ENCODE data around the gene KMT2C.
"Not testable (repeated sequence)": the region's sequence is repeated elsewhere in the genome, so short reads cannot be mapped to it uniquely, and the experiment has no call there.

- TF ChIP-seq CTCF, POLR2A (IDR thresholded peaks at IDR 0.05): not testable (repeated sequence)
Observed at GRCh38 chr7:152219556-152219955, 216.2 kb downstream of the KMT2C start.
